Activated T-helper 1 cell treated with anti-CD3 and anti-CD28 coated beads, Interleukin-2, amount 50 U/mL, for 16 hours (primary cell): ENCODE measurements around the gene ZSWIM9.
"Not testable (repeated sequence)": the region's sequence is repeated elsewhere in the genome, so short reads cannot be mapped to it uniquely, and the experiment has no call there.

Experiments used
- DNase-seq, 2 donors: peaks; one replicate each; pipeline ENCODE4 v3.0.0-alpha.2; 2020; ENCODE audit warnings: low read depth in 1 of 2, low spot score in 1 of 2

Gene ZSWIM9

DNA sequence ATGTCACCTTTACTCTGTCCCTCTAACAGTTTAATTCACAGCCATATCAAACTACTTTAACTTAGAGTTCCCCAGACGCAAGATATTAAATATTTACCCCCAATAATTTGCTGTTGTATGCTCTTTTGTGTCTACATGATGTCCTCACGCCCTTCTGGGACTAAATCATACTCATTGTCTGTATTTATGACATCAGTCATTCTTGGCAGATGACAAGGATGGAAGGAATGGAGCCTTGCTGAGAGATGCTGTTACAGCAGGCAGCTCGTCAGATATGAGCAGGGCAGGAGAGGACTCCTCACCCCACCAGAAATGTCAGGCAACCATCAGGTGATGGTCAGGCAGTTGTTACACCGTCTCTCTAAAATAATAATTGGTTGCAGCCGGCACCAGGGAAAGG is 43.5 kb downstream of the ZSWIM9 start:
- DNase-seq, result no peak

DNA sequence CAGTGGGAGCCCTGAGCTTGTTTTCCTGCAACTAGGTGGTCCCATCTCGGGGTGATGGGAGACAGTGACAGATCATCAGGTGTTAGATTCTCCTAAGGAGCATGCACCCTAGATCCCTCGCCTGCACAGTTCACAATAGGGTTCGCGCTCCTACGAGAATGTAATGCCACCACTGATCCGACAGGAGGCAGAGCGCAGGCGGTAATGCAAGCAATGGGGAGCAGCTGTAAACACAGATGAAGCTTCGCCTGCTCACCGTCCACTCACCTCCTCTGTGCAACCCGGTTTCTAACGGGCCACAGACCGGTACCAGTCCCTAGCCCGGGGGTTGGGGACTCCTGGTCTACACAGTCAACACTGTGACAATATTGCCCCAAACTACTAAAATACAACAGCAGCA is 46.5 kb downstream of the ZSWIM9 start:
- DNase-seq, result no peak

DNA sequence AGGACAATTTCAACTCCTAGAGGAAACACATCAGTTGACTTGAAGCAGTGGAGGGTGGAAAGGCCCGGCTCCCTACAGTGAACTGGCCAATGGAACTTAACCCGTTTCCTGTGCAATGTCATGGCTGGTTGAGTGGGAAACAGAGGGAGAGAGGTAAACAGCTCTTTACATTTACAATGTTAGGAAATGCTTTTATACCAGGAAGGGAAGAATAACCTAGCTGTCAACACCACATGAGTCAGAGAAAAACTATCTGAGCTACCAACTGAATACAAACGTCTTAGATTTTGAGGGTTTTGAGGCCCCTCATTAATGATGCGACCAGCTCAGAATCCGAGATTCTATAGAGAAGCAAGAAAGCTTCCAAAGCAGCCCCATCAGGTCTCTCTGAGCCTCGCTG is 48.5 kb downstream of the ZSWIM9 start:
- no peak for DNase-seq

DNA sequence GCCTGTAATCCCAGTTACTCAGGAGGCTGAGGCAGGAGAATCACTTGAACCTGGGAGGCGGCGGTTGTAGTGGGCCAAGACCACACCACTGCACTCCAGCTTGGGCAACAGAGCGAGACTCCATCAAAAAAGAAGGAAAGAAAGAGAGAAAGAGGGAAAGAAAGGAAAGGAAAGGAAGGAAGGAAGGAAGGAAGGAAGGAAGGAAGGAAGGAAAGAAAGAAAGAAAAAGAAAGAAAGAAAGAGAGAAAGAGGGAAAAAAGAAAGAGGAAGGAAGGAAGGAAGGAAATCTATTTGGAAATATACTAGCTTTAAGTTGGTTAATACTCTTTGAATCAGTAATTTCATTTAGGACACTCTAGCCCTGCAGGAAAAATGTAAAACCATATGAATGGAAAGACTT is 50.3 kb downstream of the ZSWIM9 start:
- not testable (repeated sequence) for DNase-seq

DNA sequence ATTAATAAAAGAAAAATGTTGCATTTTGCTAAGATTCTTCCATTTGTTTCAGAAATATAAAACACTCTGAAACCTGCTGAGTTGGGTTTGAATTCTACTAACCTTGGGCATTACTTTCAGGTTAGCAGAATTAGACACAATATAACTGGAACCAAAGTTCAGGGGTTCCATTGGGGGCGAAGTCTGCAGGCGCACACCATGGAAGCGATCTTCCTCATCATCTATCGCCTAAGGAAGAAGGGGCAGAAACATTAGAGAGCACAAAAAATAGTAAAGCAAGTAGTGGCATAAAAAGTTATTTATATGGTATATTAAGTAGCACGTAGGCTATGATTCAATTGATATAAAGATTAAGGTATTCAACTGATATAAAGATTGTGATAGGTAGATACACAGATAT is 51.1 kb downstream of the ZSWIM9 start:
- DNase-seq, result no peak

DNA sequence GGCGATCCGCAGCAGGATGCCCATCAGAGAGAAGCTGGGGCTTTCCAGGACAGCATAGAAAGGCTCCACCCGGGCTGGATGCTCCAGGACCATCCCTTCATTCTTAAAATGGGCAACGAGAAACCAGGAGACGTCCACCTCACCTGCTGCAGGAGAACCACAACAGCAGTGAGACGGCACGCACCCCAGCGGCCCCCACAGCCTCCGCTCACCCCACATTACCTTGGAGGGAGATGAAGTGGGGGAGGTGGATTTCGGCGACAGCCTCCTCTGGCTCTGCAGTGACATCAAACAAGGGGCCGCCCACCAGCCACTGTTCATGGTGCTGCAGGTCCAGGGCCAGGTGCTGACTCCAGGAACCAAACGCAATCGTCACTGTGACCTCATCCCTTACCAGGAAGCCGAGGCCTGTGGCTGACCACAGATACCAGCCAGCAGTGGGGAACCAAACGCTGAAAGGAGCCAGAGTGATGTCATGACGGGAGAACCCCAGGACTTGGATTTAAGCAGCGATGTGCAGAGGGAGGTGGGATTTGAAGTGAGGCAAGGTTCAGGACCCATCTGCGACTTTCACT is 60.2 kb downstream of the ZSWIM9 start:
- no peak for DNase-seq

DNA sequence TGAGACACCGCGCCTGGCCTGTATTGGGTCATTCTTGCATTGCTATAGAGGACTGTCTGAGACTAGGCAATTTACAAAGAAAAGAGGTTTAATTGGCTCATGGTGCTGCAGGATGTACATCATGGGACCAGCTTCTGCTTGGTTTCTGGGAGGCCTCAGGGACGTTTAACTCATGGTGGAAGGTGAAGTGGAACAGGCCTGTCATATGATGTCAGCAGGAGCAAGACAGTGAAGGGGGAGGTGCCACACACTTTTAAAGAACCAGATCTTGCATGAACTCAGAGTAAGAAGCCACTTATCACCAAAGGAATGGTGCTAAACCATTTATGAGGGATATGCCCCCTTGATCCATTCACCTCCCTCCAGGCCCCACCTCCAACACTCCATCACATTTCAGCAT is 66.6 kb downstream of the ZSWIM9 start:
- no peak for DNase-seq

DNA sequence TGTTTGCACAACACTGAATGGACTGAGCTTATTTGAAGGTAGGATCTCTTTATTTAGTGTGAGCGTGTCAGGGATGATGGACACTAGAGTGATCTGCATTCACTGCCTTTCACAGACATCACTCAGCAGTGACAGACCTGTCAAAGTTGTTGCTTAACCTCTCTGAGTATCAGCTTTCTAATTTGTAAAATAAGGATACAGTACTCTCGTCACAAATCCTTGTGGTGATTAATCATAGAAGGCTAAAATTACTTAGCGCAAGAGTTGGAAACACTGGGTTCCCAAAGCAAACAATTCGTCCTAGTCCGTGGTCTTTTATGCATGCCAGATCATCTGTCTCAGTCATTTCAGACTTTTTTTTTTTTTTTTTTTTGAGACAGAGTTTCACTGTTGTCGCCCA is 68.6 kb downstream of the ZSWIM9 start:
- DNase-seq, result no peak

DNA sequence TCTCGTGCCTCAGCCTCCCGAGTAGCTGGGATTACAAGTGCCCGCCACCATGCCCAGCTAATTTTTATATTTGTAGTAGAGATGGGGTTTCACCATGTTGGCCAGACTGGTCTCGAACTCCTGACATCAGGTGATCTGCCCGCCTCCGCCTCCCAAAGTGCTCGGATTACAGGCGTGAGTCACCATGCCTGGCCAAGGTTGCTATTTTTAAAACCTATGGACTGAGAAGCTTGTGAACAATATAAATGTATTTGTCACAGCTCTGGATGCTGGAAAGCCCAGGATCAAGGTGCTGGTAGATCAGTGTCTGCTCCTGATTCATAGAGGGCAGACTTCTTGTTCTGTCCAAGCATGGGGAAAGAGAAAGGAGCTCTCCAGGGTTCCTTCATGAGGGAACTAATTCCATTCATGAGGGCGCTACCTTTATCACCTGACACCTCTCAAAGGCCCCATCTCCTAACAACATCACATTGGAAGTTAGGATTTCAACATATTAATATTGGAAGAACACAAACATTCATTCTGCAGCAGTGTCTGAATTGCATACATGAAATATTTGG is 69.2 kb downstream of the ZSWIM9 start:
- DNase-seq, result no peak

DNA sequence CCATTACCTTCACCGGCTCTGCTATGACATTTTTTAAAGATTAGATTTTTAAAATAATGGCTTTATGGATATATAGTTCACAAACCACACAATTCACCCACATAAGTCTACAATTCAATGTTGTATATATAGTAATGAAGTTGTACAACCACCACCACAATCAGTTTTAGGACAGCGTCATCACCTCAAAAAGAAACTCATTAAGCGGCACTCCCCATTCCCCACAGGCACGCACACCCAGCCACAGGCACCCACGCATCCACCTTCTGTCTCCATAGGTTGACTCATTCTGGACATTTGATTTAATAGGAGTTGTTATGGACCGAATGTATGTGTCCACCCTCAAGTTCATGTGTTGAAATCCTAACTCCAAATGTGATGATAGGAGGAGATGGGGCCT is 71.3 kb downstream of the ZSWIM9 start:
- DNase-seq, result not testable (repeated sequence)

DNA sequence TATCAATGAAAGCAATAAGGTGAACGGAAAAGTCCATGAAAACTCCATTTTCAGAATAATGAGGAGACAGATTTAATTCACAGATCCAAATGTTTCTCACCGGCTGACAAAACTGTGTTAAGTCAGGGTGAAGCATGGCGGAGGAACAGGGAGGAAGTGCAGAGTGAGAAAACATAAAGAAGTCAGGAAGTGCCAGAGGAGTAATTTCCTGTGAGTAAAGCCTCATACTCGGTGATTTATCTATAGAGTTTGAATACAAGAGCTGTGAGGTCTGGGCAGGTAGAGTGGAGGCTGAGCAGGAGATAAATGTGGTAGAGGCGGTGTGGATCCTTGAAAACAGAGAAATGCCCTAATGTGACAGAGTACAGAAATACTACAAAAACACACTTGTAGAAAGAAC is 73.8 kb downstream of the ZSWIM9 start:
- DNase-seq, result peak in 1 of 2 donors; percentile 22

DNA sequence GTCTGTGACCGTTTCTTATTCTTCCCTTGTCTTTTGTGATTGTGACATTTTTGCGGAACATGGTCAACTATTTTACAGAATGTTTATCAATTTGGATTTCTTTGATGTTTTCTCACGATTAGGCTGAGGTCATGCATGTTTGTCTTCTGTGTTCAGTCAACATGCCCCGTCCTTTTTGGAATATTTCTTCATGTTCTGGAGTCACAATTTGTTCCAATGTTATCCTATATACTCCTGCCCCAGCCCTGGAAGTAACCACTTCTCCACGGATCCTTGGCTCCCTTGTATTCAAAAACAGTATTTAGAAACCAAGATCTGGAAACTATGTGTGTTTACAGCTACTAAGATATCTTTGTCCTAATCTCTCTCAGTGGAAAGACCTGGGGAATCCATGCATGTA is 75.6 kb downstream of the ZSWIM9 start:
- DNase-seq, result no peak

DNA sequence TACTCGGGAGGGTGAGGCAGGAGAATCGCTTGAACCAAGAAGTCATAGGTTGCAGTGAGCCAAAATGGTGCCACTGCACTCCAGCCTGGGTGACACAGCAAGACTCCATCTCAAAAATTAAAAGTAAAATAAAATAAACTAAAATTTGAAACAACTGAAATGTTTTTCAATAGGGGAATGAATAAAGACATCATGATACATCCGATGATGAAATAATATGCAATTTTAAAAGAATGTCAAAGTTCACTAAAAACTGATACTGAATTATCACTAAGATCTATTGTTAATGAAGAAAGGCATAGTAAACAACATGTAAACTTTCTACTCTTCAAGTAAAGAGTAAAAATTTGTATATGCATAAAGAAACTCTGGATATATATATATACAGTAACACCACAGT is 76.7 kb downstream of the ZSWIM9 start:
- no peak for DNase-seq
